ENCODE data around the gene CAMSAP1. TPM values are rescaled to one million over a fixed set of nuclear protein-coding genes. Genes with fewer than 3 reads are reported as not detected.

The CAMSAP1 gene
- total RNA-seq, 4 donors from 2014 or later = 32.2 to 46.1 (median 34.0) TPM

GRCh38 chr9:135833864-135834263 lies 73.5 kb downstream of the CAMSAP1 start:
- intact Hi-C loops (cut with DNase I; ENCODE audit: low total_unique reads) = no loop called here
- DNase-seq (ENCODE audit: low spot score in 2 of 2) = no peak
- TF ChIP-seq POLR2A (IDR thresholded peaks at IDR 0.05) = no peak
- TF ChIP-seq CTCF (IDR thresholded peaks at IDR 0.05) = no peak
- WGBS, 2 donors = 88 to 92% methylated on average over 3 of the region's 3 CpGs
- H3K4me3 ChIP-seq (ENCODE audit: low read depth, poor library complexity, severe bottlenecking) = no peak overlapping the region

- H3K4me3 ChIP-seq (ENCODE audit: low read depth, poor library complexity, severe bottlenecking) = no peak overlapping the region
- TF ChIP-seq POLR2A (IDR thresholded peaks at IDR 0.05) (no peak), CTCF (IDR thresholded peaks at IDR 0.05) (no peak)
- WGBS, 2 donors = 90 to 92% methylated on average over 1 of the region's 1 CpG
- DNase-seq (ENCODE audit: low spot score in 2 of 2) = no peak
- intact Hi-C loops (cut with DNase I; ENCODE audit: low total_unique reads) = no loop called here
Measured at GRCh38 chr9:135830496-135830895, 76.8 kb downstream of the CAMSAP1 start.

- no peak overlapping the region for H3K4me3 ChIP-seq (ENCODE audit: low read depth, poor library complexity, severe bottlenecking)
- no peak for DNase-seq (ENCODE audit: low spot score in 2 of 2)
- intact Hi-C loops (cut with DNase I; ENCODE audit: low total_unique reads) = no loop called here
- TF ChIP-seq POLR2A (IDR thresholded peaks at IDR 0.05) (no peak), CTCF (IDR thresholded peaks at IDR 0.05) (no peak)
- WGBS, 2 donors = 96 to 99% methylated on average over 5 of the region's 5 CpGs
Measured at GRCh38 chr9:135828656-135829055, 78.7 kb downstream of the CAMSAP1 start.

- 97% methylated on average over 13 of the region's 13 CpGs for WGBS, 2 donors
- intact Hi-C loops (cut with DNase I; ENCODE audit: low total_unique reads) = no loop called here
- DNase-seq (ENCODE audit: low spot score in 2 of 2) = peak in 1 of 2 donors; percentile 66
- no peak overlapping the region for H3K4me3 ChIP-seq (ENCODE audit: low read depth, poor library complexity, severe bottlenecking)
- TF ChIP-seq CTCF (IDR thresholded peaks at IDR 0.05) = no peak
- TF ChIP-seq POLR2A (IDR thresholded peaks at IDR 0.05) = no peak
Measured at GRCh38 chr9:135827866-135828580, 79.3 kb downstream of the CAMSAP1 start.

- DNase-seq (ENCODE audit: low spot score in 2 of 2) = peak in 1 of 2 donors; percentile 56
- TF ChIP-seq CTCF (IDR thresholded peaks at IDR 0.05) = no peak
- no peak for TF ChIP-seq POLR2A (IDR thresholded peaks at IDR 0.05)
- intact Hi-C loops (cut with DNase I; ENCODE audit: low total_unique reads) = no loop called here
- 95 to 97% methylated on average over 12 of the region's 12 CpGs for WGBS, 2 donors
- H3K4me3 ChIP-seq (ENCODE audit: low read depth, poor library complexity, severe bottlenecking) = no peak overlapping the region
Measured at GRCh38 chr9:135827301-135827700, 80.0 kb downstream of the CAMSAP1 start.

- DNase-seq (ENCODE audit: low spot score in 2 of 2) = peak in 1 of 2 donors; percentile 76
- H3K4me3 ChIP-seq (ENCODE audit: low read depth, poor library complexity, severe bottlenecking) = no peak overlapping the region
- 93% methylated on average over 14 of the region's 14 CpGs for WGBS, 2 donors
- TF ChIP-seq POLR2A (IDR thresholded peaks at IDR 0.05) (no peak), CTCF (IDR thresholded peaks at IDR 0.05) (no peak)
- intact Hi-C loops (cut with DNase I; ENCODE audit: low total_unique reads) = no loop called here
Measured at GRCh38 chr9:135826188-135826545, 81.2 kb downstream of the CAMSAP1 start.

Data from lower leg skin (tissue), 4 donors.